ENCODE results near the gene FAM20A. TPM values are rescaled to one million over a fixed set of nuclear protein-coding genes. Genes with fewer than 3 reads are reported as not detected.

FAM20A gene
- total RNA-seq, 1 experiment from 2014 or later: 0.11 TPM

GRCh38 chr17:68573338-68573737, 27.8 kb downstream of the FAM20A start:
- BruUV-seq (replicated peaks): no TSS peak
- CTCF ChIA-PET: interaction anchor here (0.7 kb wide), 1 partner anchor 61 kb away, joined by 3 read pairs; no protein-coding TSS in a partner anchor

DNA sequence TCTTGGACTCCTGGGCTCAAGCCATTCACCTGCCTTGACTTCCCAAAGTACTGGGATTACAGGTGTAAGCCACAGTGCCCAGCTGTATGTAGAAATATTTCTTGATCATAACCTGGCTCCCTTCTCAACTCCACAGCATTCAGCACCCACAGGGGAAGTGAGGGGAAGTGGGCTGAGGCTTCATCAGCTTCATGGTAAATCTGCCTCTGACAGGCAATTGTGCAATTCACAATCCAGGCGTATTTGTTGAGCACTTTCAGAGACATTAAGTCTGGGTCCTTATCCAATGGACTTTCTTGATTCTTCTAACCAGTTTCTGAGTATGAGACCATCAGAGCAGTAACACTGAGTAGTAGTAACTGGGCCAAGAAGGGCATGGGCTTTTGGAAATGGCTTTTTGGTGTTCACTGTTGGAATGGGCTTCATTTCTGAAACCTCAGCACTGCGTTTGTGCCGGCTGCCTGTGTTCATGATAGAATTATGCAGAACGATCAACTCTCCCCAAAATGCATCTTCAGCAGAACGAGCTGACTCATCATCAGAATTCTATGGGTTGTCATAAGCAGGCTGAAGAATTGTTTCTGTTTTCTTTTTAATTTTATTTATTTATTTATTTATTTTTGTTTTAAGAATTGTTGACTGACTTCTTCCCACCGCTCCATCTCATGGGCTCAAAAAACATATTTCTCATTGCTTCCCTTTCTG, 28.9 kb downstream of the FAM20A start:
- CTCF ChIA-PET: interaction anchor here (0.7 kb wide), 2 partner anchors 62 to 173 kb away, joined by 3 read pairs; no protein-coding TSS in a partner anchor
- no peaks in the 10 kb centered on the region for H3F3A ChIP-seq (ENCODE audit: low read length, unreplicated experiment)
- no peak overlapping the region for H3K4me3 ChIP-seq (ENCODE audit: low read length)
- no peaks in the 10 kb centered on the region for H3K4me1 ChIP-seq (ENCODE audit: insufficient read depth, low read length)
- no peaks in the 10 kb centered on the region for H3K36me3 ChIP-seq (ENCODE audit: low read depth, low read length)
- no peak for TF ChIP-seq EZH2phosphoT487 (IDR thresholded peaks at IDR 0.05; ENCODE audit: borderline replicate concordance, low read length)
- TF ChIP-seq EZH2 (IDR thresholded peaks at IDR 0.05; ENCODE audit: low read length, unreplicated experiment): no peak
- intact Hi-C loops (cut with micrococcal nuclease): no loop called here
- DNase-seq (no peak), ATAC-seq (no peak)
- H3K9ac ChIP-seq (ENCODE audit: low read length): no peak overlapping the region
- H3K9me3 ChIP-seq (ENCODE audit: low read length): no peaks in the 10 kb centered on the region
- no TSS peak for BruUV-seq (replicated peaks)
- no peaks in the 10 kb centered on the region for H4K20me1 ChIP-seq (ENCODE audit: low read length)
- H3K4me2 ChIP-seq (ENCODE audit: low read length): no peak overlapping the region
- H3K9me2 ChIP-seq (replicated peaks; ENCODE audit: low read length): no peaks in the 10 kb centered on the region
- no peak overlapping the region for H2AFZ ChIP-seq (ENCODE audit: low read length)
- H3K79me2 ChIP-seq (ENCODE audit: low read length): no peaks in the 10 kb centered on the region
- no peaks in the 10 kb centered on the region for H3K27me3 ChIP-seq (ENCODE audit: low read length)
- no peak overlapping the region for H3K27ac ChIP-seq (ENCODE audit: low read length)
- POLR2A ChIA-PET (ENCODE audit: unreplicated experiment): no interaction called here

More at GRCh38 chr17:68573338-68573737, 27.8 kb downstream of the FAM20A start:
- no peak overlapping the region for H3K4me3 ChIP-seq (ENCODE audit: low read length)
- TF ChIP-seq EZH2phosphoT487 (IDR thresholded peaks at IDR 0.05; ENCODE audit: borderline replicate concordance, low read length) (no peak), EZH2 (IDR thresholded peaks at IDR 0.05; ENCODE audit: low read length, unreplicated experiment) (no peak)
- TF ChIP-seq, protein P1, sequence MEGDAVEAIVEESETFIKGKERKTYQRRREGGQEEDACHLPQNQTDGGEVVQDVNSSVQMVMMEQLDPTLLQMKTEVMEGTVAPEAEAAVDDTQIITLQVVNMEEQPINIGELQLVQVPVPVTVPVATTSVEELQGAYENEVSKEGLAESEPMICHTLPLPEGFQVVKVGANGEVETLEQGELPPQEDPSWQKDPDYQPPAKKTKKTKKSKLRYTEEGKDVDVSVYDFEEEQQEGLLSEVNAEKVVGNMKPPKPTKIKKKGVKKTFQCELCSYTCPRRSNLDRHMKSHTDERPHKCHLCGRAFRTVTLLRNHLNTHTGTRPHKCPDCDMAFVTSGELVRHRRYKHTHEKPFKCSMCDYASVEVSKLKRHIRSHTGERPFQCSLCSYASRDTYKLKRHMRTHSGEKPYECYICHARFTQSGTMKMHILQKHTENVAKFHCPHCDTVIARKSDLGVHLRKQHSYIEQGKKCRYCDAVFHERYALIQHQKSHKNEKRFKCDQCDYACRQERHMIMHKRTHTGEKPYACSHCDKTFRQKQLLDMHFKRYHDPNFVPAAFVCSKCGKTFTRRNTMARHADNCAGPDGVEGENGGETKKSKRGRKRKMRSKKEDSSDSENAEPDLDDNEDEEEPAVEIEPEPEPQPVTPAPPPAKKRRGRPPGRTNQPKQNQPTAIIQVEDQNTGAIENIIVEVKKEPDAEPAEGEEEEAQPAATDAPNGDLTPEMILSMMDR (conservative IDR thresholded peaks at IDR 0.05; ENCODE audit: low read depth, low read length): no peak
- no peak overlapping the region for H2AFZ ChIP-seq (ENCODE audit: low read length)
- no peaks in the 10 kb centered on the region for H3K9me3 ChIP-seq (ENCODE audit: low read length)
- no peak overlapping the region for H3K9ac ChIP-seq (ENCODE audit: low read length)
- DNase-seq (no peak), ATAC-seq (no peak)
- H3K4me1 ChIP-seq (ENCODE audit: insufficient read depth, low read length): no peaks in the 10 kb centered on the region
- H3K79me2 ChIP-seq (ENCODE audit: low read length): no peaks in the 10 kb centered on the region
- no peaks in the 10 kb centered on the region for H3K9me2 ChIP-seq (replicated peaks; ENCODE audit: low read length)
- H3K4me2 ChIP-seq (ENCODE audit: low read length): no peak overlapping the region
- no peaks in the 10 kb centered on the region for H3F3A ChIP-seq (ENCODE audit: low read length, unreplicated experiment)
- POLR2A ChIA-PET (ENCODE audit: unreplicated experiment): no interaction called here
- intact Hi-C loops (cut with micrococcal nuclease): no loop called here
- no peaks in the 10 kb centered on the region for H3K36me3 ChIP-seq (ENCODE audit: low read depth, low read length)
- H3K27ac ChIP-seq (ENCODE audit: low read length): no peak overlapping the region
- H4K20me1 ChIP-seq (ENCODE audit: low read length): no peaks in the 10 kb centered on the region
- H3K27me3 ChIP-seq (ENCODE audit: low read length): no peaks in the 10 kb centered on the region

GRCh38 chr17:68570526-68570925, 30.6 kb downstream of the FAM20A start:
- Histone ChIP-seq H3K27me3 (ENCODE audit: low read length) (0 out of 2 replicates have a peak, but pooled peaks cover 5% of the 10 kb centered on the region), H3K79me2 (ENCODE audit: low read length) (no peaks in the 10 kb centered on the region), H3K4me1 (ENCODE audit: insufficient read depth, low read length) (no peaks in the 10 kb centered on the region), H3K9me2 (replicated peaks; ENCODE audit: low read length) (no peaks in the 10 kb centered on the region), H3K9ac (ENCODE audit: low read length) (no peak overlapping the region), H2AFZ (ENCODE audit: low read length) (no peak overlapping the region), H3K27ac (ENCODE audit: low read length) (no peak overlapping the region), H4K20me1 (ENCODE audit: low read length) (no peaks in the 10 kb centered on the region), H3F3A (ENCODE audit: low read length, unreplicated experiment) (no peaks in the 10 kb centered on the region), H3K4me2 (ENCODE audit: low read length) (no peak overlapping the region), H3K36me3 (ENCODE audit: low read depth, low read length) (no peaks in the 10 kb centered on the region), H3K9me3 (ENCODE audit: low read length) (no peaks in the 10 kb centered on the region), H3K4me3 (ENCODE audit: low read length) (no peak overlapping the region)
- no peak for TF ChIP-seq EZH2 (IDR thresholded peaks at IDR 0.05; ENCODE audit: low read length, unreplicated experiment)
- TF ChIP-seq, protein P1 (conservative IDR thresholded peaks at IDR 0.05; ENCODE audit: low read depth, low read length): no peak
- TF ChIP-seq EZH2phosphoT487 (IDR thresholded peaks at IDR 0.05; ENCODE audit: borderline replicate concordance, low read length): no peak
- no peak for ATAC-seq
- DNase-seq: no peak
- no TSS peak for BruUV-seq (replicated peaks)
- CTCF ChIA-PET: no interaction called here
- POLR2A ChIA-PET (ENCODE audit: unreplicated experiment): no interaction called here
- intact Hi-C loops (cut with micrococcal nuclease): no loop called here
